DMS 273 (cell line): ENCODE results near the gene STX18.
"Not testable (repeated sequence)": the region's sequence is repeated elsewhere in the genome, so short reads cannot be mapped to it uniquely, and the experiment has no call there.

ENCODE experiments used
- DNase-seq: peaks from one replicate; lab custom pipeline; 2025; ENCODE audit not compliant: unreplicated experiment; lab: John Stamatoyannopoulos, UW

Gene STX18

DNA sequence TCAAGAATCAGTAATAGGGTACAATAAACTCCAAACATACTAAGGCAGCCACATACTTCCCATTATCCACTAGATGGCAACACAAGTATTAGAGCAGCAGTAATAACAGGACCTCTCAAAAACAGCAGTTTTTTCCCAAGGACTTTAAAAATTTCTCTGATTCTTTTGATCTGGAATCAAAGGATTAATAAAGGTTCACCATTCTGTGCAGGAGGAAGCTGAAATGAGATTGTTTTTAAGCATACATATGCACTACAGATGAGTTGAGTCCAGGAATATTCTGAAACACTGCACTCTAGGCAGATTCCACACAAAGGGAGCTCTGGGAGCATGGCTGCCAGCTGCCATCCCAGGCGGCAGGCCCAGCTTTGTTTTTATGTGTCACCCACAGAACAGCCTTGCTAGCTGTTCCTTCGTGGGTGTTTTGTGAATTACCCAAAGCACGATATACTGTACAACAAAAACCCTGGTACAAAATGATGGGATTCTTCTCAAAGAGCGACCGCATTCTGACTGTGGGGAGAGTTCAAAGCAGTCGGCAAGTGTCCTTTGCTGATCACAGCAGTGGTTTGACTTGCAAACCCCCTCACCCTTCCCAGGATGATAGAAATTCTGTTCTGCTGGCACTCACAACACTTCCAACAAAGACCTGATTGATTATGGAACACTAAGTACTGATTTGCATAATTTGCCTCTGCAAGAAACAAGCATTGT lies 61.0 kb downstream of the STX18 start:
- peak; percentile 45 for DNase-seq

DNA sequence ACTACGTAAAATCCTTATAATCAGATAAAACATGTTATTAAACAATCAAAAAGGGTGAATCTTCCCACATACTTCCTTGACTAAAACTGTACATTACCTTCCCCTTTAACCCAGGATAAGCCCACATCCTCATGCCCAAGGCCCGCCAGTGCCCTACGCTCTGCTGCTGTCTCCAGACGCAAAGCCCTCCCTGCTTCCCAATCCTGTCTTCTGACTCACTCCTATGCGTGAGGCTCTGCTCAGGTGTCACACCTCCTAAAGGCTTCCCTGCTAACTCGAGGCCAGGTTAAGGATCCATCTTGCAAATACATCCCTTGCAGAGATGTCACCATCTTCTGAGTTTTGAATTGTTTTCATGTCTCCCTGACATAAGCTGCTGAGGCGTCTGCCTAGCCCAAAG lies 61.6 kb downstream of the STX18 start:
- no peak for DNase-seq

DNA sequence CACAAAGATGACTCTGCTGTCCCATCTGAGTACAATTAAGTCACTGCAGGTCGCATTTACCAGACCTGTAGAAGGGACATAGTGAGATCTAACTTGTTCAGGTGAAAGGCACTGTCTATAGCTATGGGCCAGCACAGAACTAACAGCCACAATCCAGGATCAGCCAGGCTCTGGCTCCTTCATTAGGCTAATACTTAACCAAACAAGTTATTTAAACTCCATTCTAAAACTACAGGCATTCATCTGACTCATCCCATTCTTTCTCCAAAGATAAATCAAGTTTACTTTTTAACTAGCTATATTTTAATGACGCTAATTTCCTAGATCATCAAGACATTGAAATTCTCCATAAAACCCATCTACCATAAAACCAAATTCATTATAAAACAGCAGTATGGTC lies 62.5 kb downstream of the STX18 start:
- DNase-seq, result no peak

DNA sequence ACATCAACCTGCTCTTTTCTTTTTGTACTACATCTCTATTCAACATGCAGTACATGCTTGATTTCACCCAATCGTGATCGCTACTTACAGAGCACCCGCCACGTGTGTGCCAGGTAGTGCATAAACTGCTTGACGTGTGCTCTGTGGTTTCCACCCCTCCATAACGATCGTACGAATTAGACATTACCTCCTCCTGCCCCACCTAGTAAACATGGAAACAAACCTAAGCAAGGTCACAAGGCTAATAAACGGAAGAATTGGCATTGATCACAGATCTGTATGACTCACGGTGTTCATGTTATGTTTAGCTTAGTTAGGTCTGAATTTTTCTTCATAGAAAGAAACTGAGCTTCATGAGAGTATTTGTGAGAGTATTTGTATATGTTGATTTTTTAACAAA lies 64.1 kb downstream of the STX18 start:
- DNase-seq, result no peak

DNA sequence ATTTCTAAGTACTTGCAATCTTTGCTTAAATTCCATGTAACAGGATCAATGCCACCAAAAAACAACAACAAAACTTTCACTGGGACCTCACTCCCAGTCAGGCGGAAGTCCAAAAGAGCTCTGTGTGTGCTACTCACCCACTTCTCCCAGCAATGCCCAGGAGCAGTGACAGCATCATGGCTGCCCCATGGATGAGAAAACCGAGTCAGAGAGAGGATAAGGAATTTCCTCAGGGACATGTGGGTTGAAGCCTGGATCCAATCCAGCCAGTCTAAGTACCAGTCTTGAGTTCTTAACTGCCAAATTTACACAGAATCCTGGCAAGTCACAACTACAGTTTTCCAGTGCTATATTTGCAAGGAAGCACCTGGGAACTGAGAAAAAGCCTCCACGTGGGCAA lies 64.5 kb downstream of the STX18 start:
- DNase-seq, result no peak

DNA sequence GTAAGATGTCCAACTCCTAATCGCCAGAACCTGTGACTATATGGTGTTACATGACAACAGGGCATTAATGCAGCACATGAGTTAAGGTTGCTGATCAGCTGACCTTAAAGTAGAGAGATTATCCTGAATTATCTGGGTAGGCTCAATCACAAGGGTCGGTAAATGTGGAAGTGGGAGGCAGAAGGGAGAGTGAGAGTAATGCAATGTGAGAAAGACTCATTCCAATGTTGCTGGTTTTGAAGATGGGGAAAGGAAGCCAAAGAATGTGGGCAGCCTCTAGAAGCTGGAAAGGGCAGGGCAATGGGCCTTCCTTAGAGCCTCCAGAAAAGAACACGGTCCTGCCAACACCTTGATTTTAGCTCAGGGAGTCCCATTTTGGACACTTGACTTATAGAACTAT lies 67.4 kb downstream of the STX18 start:
- DNase-seq, result no peak

DNA sequence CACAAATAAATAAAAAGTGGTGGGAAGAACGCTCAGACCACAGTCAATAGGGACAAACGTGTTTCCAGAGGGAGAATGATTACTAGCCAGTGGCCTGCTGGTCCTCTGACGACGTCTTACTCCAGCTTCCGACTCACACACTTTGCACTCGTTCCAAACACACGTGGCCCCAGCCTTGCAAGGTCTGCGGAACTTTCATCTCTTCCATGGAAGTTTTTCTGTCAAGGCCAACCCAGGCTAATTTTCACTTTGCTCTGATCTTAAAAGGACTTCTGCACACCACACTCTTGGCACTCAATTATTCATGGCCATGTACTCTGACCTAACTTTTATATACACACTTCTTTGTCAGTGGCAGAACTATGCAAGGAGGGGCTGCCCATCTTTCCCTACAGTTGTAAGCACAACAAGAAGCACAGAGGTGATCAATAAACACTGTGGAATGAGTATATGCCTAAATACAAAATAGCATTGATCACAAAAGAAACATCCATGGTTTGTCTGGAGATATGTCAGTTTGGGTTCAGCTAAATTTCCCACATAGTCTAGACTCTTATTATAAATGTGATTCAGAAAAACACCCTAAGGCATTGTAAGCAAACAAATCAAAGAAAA lies 69.4 kb downstream of the STX18 start:
- DNase-seq, result no peak

DNA sequence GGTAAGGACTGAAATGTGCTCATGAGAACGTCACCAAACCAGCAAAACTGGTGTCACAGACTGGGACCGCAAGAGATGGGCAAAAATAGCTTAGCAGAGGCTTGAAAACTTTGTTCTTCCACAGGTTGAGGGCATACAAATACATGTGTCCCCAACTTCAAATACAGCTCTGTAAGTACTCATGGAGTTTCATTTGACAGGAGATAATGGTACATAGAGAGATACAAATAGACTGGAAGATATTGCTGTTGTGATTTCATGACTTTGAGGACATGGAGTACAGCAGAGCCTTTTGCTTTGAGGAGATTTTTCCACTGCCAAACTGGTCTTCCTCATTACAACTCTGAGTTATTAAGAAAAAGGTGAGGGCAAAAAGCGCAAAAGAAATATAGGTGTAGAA lies 70.7 kb downstream of the STX18 start:
- DNase-seq, result no peak

DNA sequence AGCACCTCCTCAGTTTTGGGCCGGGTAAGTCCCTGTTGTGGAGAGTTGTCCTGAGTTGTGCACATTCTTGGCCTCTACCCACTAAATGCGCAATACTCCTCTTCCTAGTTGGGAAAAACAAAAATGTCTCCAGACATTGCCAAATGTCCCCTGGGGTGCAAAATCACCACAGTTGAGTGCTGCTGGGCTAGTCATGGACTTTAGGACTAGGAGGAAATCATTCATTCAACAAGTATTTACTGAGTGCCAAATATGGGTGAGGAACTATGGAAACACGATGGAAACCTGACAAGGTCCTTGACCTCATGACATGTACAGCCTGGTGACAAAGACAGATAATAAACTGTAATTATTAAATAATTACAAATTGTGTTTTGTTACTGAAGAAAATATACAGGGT lies 71.6 kb downstream of the STX18 start:
- DNase-seq, result no peak

DNA sequence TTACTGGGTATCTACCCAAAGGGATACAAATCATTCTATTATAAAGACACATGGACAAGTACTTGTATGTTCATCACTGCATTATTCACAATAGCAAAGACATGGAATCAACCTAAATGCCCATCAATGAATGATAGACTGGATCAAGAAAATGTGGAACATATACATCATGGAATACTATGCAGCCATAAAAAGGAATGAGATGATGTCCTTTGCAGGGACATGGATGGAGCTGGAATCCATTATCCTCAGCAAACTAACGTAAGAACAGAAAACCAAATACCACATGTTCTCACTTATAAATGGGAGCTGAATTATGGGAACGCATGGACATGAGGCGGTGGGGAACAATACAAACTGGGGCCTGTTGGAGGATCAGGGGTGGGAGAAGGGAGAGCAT lies 76.6 kb downstream of the STX18 start:
- not testable (repeated sequence) for DNase-seq

DNA sequence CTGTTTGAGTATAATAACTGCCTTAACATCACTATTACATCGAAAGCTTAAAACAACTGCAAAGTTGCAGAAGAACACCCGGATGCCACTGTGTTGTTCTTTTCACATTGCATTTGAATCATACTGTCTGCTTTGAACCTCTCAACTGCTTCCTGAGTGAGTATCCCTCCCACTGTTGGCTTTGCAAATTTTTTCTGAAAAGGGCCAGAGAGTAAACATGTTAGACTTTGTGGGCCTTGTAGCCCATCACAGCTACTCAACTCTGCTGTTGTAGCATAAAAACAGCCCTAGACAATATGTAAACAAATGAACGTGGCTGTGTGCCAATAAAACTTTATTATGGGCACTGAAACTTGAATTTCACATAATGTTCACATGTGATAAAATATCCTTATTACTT lies 78.9 kb downstream of the STX18 start:
- DNase-seq, result no peak

DNA sequence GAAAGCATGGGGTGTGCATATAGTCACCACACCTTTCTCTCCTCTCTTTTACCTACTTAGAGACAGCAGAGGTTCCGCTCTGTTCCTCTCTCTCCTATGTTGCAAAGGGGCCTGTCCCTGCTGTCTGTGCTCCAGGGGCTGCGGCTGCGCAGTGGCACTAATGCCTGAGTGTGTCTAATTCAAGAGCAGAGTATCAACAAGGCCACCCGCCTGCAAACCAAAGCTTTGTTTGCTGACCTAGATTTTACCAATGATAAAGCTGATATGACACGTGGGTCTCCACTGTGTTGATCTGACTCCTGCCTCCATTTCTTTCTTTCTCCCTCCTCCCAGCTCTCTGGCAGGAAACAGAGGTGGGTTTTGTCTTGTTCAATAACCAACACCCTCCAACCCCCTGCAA lies 80.0 kb downstream of the STX18 start:
- no peak for DNase-seq

DNA sequence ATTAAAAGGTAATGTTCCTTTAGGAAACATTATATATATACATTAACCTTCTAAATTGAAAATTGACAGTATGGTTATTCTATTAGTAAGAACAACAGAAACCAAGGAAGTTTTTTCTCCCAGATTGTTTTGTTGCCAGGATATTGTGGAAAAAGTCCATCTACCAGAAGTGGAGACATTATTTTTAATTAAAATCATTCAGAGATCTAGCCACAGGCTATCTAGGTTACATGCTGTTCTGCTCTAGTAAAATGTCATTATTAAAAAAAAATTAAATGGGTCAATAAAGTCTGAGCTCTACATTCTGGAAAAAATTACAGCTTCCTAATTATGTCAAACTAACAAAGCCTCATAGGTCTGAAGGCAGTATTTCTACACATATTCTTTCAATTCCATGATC lies 80.7 kb downstream of the STX18 start:
- DNase-seq, result no peak

DNA sequence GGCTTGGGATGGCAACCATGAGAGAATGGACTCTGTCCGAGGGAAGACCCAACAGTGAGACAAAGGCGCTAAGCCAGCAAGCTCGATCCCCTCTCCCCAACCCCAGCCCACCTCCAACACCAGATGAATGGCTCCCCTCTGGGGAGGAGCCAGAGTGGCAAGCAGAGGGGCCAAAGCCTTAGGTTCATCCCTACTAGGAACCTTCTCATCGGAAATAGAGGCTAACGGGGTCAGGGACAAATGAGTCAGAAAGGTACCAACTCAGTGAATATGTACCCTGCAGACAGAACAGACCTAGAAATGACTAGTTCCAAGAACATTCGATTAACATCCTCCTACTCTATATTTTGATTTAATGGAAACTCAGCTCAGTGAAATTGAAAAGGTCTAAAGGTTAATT lies 81.1 kb downstream of the STX18 start:
- no peak for DNase-seq

DNA sequence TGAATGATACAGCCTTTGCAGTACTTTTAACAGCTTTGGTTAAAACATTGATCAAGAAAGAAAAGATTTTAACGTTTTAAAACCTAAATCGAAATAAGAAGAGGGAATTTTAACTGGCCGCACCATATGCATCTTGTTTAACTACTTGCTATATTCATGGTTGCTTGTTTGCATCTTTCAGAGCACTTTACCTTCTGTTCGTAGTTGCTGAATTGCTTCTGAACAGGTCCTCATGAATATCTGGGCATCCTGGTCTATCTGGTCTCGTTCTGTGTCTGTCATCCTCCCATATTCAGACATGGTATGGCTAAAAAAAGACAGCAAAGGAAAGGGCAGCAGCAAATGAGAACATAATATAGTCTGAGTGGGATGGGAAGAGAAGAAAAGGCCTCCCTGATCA lies 82.7 kb downstream of the STX18 start:
- DNase-seq, result no peak

DNA sequence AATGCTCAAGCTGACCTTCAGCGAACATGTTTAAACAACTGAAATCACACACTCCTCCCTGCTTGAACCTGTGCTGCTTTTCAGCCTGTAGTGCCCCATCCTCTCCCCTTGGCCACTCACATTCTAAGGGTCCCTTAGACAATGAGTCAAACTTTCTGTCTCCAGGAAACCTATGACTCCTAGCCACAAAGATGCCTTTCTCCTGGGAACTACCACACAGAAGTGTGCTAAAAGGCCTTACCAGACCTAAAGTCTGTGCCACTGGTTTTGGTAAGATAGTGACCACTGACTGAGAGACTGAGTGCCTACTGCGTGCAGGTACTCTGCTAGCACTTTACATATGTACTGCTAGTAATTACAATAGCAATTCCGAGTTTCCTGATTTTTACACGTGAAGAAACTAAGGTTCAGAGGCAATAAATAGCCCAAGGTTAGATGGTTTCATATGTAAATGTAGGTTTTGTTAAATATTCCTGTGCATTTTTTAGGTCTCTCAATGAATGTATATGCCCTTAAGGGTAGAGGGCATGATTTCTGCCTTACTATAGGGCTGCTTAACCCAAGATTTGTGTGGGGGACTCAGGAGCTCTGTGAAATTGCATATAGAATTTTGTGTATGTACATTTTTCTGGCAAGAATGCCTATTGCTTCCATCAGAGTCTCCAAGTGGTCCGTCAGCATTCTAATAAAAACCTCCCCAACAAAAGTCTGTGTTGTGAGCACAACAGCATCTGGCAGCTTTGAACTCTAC lies 83.9 kb downstream of the STX18 start:
- DNase-seq, result no peak

DNA sequence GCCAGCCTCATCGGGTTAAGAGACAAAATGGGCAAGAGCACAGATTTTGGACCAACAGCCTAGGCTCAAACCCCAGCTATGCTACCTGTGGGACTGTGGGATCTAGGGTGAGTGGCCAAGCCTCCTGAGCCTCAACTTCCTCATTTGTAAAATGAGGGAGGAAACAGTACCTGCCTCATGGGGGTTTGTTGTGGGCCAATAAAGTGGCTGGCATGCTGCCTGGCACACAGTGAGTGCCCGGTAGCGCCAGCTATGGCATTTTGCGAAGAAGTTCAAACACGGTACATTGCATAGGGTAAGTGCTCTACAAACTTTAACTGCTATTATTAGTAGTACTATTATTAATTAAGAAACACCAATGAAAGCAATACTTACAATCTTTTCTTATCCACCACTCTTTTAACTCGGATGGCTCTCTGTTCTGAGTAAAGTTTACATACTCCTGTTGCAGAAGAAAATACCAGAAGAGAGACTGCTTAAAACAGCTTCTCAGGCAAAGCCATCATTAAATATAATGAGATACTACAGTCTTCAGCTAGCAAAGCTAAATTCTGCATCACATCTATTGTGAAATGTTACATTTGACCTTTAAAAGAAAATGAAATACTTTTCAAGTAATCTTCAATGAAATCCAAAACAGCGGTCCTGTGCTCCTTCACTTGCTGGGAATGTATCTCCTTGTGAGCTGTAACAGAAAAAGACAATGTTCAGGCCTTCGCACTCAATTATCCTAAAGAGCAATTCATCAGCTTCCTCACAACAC lies 84.9 kb downstream of the STX18 start:
- no peak for DNase-seq

DNA sequence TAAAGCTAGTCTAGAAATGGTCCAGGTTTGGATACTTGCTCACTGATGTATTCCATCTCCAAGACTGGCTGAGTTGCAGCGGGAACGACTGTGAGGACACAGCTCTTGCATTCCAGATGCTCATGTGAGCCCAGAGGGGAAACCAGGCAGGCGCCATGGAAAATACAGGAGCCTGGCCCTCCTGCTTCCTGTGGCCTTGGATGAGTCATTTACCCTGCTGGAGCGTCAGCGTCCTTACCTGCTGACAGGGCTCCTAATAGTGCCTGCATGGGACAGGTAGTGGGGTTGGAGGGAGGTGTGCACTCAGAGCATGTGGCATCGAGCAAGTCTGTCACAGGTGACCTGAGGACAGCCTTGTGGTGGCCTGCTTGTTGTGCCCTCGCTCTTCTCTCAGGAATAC lies 85.5 kb downstream of the STX18 start:
- DNase-seq, result no peak

DNA sequence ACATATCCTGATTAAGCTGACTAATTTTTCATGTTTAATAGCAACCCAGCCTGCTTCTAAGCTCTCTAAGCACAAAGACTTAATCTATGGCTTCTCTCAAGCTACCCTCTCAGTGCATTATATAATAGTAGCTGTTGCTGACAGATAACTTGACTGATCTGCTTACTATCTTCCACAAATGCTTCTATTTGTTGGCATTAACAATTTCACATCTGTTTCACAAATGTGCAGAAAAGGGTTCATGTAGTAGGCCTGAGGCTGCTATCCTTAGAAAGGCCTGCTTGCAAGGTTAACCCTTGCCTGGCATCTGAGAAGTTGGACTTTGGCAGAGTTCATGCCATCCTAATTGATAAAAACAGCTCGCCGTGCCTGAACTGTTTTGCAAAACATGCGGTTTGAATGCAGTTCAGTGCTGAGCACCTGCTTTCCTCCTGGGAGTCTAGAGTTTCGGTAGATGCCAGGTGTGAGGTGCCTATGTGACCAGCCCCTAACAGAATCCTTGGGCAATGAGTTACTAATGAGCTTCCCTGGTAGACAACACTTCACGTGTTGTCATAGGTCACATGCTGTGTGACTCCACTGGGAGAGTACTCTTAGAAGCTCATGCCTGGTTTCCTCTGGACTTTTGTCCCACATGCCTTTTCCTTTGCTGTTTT lies 86.5 kb downstream of the STX18 start:
- DNase-seq, result no peak

DNA sequence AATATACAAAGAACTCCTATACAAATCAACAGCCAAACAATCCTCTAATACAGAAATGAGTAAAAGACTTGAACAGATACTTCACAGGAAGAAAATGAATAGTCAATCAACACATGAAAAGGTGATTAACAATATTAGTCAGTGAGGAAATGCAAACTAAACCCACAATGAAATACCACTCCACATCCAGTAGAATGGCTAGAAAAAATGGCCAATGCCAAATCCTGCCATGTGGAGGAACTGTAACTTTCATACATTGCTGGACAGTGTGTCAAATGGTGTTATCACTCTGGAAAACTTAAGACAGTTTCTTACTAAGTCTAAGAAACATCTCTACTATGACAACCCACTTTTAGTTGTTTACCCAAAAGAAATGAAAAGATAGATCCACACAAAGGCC lies 95.4 kb downstream of the STX18 start:
- no peak for DNase-seq

DNA sequence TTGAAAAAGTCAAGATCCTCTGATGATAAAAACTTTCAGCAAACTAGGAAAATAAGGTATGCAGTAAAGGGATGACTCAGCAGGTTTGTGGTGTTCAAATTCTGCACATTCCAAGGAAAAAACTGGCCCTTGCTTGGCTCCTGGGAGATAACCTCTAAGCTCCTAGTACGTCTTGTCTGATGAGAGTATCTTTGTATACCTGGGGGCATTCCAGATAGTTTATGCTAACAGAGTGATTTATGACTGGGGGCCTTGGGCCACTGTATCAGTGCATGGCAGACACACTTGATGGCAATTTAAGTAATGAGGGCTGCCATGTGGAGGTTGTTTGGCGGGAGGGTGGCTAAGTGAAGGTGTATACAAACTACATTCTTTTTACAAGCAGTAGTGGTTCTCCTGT lies 98.0 kb downstream of the STX18 start:
- DNase-seq, result no peak
